Stomach (tissue), 4 donors: Measurements from ENCODE around the gene CRACR2B.

ENCODE experiments used
- CTCF ChIP-seq, 7 experiments: fragments of 450-650 bp in 4 of 7; fragments of 200-600 bp in 3 of 7; sonication (generic) in 3 of 7; IDR thresholded peaks; one replicate each; pipeline ENCODE4 v1.5.1; 2016 to 2019; ENCODE audit warnings: antibody characterized with exemption in 7 of 7, control low read depth in 2 of 7, mild to moderate bottlenecking in 1 of 7
- EP300 ChIP-seq: sonication (generic); formaldehyde crosslinking; IDR thresholded peaks from one replicate; pipeline ENCODE4 v1.6.1; 2017; ENCODE audit warnings: antibody characterized with exemption
- POLR2A ChIP-seq, 4 donors: fragments of 450-650 bp; IDR thresholded peaks; one replicate each; pipeline ENCODE4 v1.6.1; 2016; ENCODE audit warnings: antibody characterized with exemption in 4 of 4, control low read depth in 2 of 4, mild to moderate bottlenecking in 1 of 4, moderate library complexity in 1 of 4
- POLR2AphosphoS5 ChIP-seq, 3 donors: sonication (generic); formaldehyde crosslinking; IDR thresholded peaks; one replicate each; pipeline ENCODE4 v1.6.1; 2016; ENCODE audit warnings: antibody characterized with exemption in 3 of 3

DNA sequence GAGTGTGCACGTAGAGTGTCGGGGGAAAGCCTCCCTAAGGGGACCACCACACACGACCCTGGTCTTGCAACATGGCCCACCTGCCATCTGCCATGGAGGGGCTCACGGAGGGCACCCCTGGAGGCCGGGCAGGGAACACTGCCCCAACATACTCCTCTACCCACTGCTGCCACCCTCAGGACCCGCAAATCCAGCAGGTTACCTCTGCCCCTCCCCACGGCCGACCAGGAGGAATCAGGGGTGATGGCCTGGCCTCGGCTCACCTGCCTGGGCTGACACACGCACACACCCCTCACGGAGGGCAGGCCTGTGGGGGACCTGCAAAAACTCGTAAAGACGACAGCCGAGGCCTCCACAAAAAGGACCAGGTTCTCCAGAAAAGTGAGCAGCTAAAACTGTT is 52.7 kb downstream of the CRACR2B start:
- no peak for TF ChIP-seq CTCF (IDR thresholded peaks at IDR 0.05)
- TF ChIP-seq EP300 = no peak
- no peak for TF ChIP-seq POLR2AphosphoS5 (IDR thresholded peaks at IDR 0.05)
- no peak for TF ChIP-seq POLR2A (IDR thresholded peaks at IDR 0.05)
